ENCODE data around the gene AGRN.

AGRN gene

DNA sequence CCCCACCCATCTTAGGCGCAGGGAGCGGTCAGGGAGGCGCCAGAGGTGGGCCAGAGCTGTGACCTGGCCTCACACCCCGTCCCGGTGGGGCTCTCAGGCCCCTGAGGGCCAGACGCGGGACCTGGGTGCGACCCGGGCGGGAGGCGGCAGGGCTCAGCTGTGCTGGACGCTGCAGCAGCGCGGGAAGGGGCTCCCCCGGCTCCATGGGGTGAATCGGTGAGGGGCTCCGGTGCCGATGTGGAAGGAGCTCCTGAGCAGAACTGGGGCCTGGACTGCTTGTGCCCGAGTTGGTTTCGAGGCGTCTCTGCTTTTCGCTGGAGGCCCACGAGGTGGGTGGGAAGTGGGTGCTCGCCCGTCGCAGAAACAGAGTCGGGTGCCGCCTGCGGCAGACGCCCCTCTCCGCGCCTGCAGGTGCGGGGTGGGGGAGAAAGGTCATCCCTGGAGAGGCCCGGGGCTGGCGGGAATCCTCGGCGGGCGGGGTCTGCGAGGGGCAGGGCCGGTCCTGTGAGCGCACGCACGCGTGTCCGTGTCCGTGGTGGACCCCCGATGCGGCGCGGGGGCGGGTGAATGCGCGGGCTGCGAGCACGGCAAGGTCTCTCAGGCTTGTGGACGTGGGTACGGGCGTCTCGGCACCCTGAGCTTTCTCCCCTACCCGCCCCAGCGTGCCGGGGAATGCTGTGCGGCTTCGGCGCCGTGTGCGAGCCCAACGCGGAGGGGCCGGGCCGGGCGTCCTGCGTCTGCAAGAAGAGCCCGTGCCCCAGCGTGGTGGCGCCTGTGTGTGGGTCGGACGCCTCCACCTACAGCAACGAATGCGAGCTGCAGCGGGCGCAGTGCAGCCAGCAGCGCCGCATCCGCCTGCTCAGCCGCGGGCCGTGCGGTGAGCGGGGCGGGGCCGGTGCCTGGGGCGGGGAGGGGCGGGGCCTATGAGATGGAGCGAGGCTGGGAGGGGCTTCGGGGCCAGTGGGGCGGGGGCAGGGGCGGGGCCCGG, 20.4 kb downstream of the AGRN start:
- DNase-seq: peak; percentile 55

DNA sequence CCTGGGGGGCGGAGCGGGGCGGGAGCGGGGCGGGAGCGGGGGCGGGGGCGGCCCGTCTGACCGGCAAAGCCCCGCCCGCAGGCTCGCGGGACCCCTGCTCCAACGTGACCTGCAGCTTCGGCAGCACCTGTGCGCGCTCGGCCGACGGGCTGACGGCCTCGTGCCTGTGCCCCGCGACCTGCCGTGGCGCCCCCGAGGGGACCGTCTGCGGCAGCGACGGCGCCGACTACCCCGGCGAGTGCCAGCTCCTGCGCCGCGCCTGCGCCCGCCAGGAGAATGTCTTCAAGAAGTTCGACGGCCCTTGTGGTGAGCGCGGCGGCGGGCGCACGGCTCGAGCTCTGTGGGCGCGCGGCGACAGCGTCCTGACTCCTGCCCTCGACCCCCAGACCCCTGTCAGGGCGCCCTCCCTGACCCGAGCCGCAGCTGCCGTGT, 21.2 kb downstream of the AGRN start:
- DNase-seq: no peak

DNA sequence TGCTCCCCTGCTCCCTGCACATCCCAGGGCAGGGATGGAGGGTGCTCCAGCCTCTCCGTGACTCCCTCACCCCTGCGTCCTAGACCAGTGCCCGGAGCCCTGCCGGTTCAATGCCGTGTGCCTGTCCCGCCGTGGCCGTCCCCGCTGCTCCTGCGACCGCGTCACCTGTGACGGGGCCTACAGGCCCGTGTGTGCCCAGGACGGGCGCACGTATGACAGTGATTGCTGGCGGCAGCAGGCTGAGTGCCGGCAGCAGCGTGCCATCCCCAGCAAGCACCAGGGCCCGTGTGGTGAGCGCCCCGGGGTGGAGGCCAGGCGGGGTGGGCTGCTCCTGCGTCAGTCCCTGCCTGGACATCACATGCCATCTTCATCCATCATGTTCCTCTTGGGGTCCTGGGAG, 22.0 kb downstream of the AGRN start:
- no peak for DNase-seq

DNA sequence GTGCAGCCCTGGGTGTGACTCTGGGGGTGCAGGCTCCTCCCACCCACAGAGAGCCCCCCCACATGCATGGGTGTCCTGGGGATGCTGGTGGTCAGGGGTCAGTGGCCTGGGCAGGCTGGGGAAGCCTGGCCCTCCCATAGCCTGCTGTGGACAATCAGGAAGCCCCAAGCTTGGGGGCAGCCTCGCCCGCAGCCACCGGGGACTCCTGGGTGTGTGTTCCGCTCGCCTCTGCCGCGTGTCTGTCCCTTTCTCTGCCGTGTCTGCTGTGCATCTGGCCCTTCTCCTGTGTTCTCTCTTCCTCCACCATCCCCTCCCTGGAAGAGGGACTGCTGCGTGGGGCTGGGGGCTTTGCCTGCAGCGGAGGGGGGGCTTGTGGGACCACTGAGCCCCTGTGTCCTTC, 22.9 kb downstream of the AGRN start:
- DNase-seq: no peak

DNA sequence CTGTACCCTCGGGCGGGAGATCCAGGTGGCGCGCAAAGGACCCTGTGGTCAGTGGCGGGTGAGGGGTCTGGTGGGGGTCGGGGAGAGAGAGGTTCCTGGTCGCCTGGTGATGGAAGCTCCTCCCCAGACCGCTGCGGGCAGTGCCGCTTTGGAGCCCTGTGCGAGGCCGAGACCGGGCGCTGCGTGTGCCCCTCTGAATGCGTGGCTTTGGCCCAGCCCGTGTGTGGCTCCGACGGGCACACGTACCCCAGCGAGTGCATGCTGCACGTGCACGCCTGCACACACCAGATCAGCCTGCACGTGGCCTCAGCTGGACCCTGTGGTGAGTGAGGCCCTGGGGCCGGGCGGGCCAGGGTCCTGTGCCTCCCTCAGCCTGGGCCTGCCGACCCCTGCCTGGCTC, 23.5 kb downstream of the AGRN start:
- DNase-seq: no peak

DNA sequence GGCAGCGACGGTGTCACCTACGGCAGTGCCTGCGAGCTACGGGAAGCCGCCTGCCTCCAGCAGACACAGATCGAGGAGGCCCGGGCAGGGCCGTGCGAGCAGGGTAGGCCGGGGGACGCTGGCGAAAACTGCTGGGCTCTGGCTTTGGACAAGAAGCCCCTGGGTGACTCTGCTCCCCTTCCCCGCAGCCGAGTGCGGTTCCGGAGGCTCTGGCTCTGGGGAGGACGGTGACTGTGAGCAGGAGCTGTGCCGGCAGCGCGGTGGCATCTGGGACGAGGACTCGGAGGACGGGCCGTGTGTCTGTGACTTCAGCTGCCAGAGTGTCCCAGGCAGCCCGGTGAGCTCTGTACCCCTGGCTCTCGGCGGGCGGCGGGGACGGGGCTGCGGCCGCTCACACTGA, 24.0 kb downstream of the AGRN start:
- DNase-seq: no peak

DNA sequence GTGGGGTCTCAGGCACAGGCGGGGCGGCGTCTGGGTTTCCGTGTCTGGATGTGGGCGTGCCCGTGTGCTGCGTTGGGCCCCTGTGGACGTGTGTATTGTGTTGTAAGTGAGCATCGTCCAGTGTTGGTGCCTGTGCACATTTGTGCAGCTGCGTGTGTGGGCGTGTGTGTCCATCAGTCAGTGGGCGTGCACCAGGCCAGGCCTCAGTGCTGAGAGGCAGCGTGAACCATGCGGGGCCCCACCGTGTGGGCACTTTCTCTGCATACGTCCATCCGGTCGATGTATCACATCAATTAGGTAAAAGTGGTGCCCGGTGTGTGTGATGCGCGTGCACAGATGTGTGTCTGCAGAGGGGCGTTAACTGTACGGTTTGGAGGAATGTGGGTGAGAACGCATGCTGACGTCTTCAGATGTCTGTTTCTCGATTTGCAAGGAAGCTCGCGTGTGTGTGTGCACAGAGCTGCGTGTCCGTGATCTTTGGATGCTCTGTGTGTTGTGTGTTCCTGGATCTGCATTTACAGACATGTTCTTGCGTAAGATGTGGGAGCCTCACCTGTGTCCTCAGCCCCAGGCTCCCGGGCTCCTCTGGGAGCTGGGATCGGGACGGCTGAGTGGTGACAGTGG, 24.6 kb downstream of the AGRN start:
- no peak for DNase-seq

DNA sequence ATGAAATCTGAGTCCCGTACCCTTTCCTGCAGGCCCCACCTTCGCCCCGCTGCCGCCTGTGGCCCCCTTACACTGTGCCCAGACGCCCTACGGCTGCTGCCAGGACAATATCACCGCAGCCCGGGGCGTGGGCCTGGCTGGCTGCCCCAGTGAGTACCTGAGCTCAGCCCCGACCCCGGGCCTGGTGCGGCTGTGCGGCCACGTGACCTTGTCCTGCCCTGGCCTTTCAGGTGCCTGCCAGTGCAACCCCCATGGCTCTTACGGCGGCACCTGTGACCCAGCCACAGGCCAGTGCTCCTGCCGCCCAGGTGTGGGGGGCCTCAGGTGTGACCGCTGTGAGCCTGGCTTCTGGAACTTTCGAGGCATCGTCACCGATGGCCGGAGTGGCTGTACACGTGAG, 25.2 kb downstream of the AGRN start:
- DNase-seq: no peak

DNA sequence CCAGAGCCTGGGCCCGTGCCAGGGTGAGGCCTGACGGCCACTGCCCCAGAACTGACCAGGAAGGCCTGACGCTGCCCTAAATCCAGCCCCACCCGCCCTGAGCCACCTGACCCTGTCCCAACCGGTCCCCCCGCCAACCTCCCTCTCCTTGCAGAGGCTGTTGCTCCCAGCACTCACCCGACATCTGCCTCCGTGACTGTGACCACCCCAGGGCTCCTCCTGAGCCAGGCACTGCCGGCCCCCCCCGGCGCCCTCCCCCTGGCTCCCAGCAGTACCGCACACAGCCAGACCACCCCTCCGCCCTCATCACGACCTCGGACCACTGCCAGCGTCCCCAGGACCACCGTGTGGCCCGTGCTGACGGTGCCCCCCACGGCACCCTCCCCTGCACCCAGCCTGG, 26.3 kb downstream of the AGRN start:
- no peak for DNase-seq

DNA sequence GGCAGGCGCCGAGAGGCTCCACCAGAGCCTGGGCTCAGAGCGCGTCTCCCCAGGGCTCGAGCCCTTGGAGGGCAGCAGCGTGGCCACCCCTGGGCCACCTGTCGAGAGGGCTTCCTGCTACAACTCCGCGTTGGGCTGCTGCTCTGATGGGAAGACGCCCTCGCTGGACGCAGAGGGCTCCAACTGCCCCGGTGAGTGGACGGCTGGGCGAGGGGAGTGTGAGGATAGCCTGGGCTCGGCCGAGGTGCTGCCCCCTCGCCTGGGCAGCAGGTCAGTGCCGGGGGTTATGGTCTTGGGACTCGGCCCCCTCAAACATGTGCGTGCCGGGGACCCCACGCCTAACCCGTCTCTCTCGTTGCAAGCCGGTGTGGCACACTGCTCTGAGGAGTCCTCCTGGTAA, 26.8 kb downstream of the AGRN start:
- DNase-seq: no peak

DNA sequence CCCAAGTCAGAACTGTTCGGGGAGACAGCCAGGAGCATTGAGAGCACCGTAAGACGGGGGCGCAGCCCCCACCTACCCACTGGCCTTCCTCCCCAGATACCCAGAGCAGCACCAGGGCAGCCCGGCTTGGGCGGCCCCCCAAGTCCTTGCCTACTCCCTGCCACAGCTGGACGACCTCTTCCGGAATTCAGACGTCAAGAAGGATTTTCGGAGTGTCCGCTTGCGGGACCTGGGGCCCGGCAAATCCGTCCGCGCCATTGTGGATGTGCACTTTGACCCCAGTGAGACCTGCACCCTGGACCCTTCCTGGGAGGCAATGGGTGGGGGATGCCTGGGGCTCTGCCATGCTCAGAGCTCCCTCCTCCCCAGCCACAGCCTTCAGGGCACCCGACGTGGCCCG, 27.5 kb downstream of the AGRN start:
- DNase-seq: no peak

DNA sequence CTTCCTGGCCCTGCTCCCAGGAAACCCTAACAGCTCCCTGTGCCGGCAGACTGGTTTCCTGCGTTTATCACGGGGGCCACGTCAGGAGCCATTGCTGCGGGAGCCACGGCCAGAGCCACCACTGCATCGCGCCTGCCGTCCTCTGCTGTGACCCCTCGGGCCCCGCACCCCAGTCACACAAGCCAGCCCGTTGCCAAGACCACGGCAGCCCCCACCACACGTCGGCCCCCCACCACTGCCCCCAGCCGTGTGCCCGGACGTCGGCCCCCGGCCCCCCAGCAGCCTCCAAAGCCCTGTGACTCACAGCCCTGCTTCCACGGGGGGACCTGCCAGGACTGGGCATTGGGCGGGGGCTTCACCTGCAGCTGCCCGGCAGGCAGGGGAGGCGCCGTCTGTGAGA, 28.0 kb downstream of the AGRN start:
- DNase-seq: no peak

DNA sequence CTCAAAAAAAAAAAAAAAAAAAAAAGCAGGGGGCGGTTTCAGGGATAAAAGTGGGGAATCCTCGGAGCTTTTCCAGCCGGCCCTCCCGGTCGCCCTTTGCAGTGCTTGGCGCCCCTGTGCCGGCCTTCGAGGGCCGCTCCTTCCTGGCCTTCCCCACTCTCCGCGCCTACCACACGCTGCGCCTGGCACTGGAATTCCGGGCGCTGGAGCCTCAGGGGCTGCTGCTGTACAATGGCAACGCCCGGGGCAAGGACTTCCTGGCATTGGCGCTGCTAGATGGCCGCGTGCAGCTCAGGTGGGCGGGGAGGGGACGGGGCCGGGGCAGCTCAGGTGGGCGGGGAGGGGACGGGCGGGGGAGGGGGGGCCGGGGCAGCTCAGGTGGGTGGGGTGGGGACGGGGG, 28.8 kb downstream of the AGRN start:
- no peak for DNase-seq

DNA sequence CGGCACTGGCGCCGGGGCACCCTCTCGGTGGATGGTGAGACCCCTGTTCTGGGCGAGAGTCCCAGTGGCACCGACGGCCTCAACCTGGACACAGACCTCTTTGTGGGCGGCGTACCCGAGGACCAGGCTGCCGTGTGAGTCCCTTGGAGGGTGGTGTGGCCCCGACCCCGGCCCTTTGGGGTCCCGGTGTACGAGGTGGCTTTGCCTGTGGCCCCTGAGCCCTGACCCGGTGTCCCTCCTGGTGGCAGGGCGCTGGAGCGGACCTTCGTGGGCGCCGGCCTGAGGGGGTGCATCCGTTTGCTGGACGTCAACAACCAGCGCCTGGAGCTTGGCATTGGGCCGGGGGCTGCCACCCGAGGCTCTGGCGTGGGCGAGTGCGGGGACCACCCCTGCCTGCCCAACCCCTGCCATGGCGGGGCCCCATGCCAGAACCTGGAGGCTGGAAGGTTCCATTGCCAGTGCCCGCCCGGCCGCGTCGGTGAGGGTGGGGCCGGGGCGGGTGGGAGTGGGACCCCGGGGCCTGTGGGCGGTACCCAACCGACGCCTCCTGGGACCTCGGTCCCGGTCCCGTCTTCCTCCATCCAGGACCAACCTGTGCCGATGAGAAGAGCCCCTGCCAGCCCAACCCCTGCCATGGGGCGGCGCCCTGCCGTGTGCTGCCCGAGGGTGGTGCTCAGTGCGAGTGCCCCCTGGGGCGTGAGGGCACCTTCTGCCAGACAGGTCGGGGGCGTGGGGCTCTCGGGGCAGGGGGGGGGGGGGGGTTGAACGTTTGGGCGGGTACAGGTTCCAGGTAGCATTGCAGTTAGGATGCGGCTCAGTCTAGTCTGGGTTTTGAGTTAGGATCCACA, 29.6 kb downstream of the AGRN start:
- DNase-seq: no peak

DNA sequence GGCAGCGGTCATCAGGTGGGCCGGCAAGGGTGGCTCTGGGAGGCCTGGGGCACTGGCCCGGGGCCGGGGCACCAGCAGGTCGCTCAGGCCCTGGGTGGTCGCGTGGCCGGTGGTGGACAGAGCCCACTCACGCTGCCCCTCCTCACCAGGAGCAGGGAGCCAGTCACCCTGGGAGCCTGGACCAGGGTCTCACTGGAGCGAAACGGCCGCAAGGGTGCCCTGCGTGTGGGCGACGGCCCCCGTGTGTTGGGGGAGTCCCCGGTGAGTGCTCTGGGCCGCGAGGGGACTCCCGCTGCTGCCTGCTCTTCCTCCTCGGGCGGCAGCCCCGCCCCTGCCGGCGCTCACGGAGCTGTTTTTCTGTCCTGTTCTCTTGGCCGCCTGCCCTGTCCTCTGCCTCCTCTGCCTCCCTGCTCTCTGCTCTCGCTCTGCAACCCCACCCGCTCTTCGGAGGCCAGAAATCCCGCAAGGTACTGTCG, 30.7 kb downstream of the AGRN start:
- no peak for DNase-seq

DNA sequence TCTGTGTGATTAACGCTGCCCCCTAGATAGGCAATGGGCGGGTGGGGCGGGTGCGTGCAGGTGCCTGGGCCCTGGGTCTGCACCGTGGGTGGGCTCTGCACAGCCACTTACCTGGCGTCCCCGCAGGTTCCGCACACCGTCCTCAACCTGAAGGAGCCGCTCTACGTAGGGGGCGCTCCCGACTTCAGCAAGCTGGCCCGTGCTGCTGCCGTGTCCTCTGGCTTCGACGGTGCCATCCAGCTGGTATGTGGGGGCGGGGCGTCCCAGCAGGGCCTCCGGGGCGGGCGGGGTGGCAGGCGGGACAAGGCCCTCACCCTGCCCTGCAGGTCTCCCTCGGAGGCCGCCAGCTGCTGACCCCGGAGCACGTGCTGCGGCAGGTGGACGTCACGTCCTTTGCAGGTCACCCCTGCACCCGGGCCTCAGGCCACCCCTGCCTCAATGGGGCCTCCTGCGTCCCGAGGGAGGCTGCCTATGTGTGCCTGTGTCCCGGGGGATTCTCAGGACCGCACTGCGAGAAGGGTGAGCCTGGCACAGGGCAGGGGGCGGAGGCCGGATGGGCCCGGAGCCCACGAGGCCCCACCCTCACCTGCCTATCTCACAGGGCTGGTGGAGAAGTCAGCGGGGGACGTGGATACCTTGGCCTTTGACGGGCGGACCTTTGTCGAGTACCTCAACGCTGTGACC, 31.3 kb downstream of the AGRN start:
- no peak for DNase-seq

DNA sequence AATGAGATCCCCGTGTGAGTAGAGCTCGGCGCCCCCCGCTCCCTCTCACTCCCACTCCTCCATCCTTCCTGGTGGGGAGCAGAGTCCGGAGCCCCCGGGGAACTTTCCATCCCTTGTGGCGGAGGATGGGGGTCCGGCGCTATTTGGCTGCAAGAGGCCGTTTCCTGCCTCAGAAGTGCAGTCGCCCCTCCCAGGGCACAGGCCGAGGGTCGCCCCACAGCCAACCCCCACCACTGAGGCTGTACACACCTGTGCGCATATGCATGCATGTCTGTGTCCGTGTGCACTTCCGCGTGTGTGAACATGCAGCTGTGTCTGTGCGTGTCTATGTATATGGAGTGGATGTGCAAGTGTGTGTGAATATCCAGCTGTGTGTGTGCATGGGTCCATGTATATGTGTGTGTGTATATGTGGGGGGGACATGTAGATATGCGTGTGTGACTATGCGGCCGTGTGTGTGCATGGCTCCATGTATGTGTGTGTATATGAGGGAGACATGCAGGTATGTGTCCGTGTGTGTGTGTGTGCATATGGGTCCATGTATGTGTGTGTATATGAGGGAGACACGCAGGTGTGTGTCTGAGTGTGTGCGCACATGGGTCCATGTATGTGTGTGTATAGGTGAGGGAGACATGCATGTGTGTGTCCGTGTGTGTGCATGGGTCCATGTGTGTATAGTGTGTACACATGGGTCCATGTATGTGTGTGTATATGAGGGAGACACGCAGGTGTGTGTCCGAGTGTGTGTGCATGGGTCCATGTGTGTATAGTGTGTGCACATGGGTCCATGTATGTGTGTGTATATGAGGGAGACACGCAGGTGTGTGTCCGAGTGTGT, 32.3 kb downstream of the AGRN start:
- no peak for DNase-seq

DNA sequence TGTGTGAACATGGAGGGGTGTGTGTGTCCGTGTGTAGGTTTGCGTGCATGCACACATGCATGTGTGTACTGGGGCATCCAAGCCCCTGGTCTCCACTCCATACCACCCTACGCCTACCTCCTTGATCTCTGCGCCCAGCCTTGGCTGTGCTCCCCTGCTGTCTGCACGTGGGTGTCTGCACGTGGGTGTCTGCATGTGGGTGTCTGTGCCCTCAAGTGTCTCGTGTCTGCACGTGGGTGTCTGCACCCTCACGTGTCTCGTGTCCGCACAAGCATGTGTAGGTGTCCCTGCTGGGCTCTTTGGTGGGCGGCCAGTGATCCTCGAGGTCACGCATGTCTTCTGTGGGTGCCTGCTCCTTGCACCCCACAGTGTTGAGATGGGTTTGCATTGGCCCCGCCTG, 33.1 kb downstream of the AGRN start:
- DNase-seq: no peak

DNA sequence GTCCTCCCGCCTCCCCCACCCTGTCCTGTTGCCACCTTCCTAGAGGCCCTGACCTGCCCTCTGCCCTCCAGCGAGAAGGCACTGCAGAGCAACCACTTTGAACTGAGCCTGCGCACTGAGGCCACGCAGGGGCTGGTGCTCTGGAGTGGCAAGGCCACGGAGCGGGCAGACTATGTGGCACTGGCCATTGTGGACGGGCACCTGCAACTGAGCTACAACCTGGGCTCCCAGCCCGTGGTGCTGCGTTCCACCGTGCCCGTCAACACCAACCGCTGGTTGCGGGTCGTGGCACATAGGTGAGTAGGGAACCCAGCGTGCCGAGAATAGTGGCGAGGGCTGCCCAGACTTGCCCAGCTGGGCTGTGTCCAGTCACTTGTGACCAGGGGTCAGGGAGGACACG, 33.8 kb downstream of the AGRN start:
- no peak for DNase-seq

DNA sequence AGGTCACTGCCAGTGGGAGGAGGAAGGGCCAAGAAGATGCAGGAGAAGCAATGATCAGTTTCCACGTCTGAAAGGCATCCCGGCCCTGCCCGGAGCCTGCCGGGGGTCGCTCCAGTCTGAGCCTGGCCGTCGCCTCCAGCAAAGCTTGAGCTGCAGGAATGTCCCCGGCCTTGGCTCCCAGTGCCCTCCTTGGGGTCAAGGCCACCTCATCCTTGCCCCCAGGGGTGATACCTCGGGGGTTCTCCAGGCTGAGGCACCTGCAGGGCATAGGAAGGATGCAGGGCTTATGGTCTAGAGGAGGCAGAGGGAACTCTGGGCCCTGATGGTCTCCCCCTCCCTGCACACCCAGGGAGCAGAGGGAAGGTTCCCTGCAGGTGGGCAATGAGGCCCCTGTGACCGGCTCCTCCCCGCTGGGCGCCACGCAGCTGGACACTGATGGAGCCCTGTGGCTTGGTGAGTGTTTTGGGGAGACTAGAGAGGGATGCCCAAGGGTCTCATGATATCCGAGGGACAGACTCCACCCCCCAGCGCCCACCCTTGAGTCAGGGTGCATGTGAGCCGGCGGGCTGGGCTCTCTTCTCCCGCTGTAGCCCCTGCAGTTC, 34.3 kb downstream of the AGRN start:
- no peak for DNase-seq

DNA sequence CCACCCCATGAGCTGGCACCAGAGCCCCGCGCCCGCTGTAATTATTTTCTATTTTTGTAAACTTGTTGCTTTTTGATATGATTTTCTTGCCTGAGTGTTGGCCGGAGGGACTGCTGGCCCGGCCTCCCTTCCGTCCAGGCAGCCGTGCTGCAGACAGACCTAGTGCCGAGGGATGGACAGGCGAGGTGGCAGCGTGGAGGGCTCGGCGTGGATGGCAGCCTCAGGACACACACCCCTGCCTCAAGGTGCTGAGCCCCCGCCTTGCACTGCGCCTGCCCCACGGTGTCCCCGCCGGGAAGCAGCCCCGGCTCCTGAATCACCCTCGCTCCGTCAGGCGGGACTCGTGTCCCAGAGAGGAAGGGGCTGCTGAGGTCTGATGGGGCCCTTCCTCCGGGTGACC, 35.1 kb downstream of the AGRN start:
- no peak for DNase-seq
